ENCODE data around the gene HEY2.
"Not testable (repeated sequence)": the region's sequence is repeated elsewhere in the genome, so short reads cannot be mapped to it uniquely, and the experiment has no call there.

HEY2 gene

DNA sequence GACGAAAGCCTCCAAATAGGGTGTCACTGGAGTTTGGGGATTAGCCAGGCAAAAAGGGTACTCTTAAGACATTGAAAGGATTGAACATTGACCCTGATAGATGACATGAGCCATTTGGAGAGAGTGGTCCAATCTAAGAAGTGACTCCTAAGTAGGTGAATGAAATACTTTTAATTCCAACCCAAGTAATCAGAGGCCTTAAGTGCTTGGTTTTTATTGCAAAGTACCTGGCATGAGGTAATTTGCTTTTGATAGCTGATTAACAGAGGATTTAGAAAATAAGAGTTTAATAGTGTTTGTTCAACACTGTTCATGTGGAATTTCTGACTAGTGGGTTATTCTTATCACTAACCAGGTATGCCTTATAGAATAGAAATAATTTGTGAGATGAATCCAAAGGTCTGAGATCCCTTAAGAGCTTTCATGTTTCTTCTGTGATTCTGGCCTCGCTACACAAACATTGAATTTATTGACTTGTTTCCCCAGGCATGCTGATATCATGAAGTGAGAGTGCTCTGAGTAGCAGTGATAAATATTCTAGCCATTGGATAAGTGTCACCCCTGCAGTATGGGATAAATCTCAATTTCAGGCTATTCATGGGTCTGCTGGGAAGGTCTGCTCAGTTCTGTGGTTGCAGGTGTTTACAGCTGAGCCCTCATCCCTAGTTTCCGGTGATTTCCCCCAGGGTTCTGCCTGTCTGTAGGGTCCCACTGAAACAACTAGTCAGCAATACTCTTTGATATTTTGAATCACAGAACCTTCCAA lies 47.9 kb downstream of the HEY2 start:
- no peak for DNase-seq

DNA sequence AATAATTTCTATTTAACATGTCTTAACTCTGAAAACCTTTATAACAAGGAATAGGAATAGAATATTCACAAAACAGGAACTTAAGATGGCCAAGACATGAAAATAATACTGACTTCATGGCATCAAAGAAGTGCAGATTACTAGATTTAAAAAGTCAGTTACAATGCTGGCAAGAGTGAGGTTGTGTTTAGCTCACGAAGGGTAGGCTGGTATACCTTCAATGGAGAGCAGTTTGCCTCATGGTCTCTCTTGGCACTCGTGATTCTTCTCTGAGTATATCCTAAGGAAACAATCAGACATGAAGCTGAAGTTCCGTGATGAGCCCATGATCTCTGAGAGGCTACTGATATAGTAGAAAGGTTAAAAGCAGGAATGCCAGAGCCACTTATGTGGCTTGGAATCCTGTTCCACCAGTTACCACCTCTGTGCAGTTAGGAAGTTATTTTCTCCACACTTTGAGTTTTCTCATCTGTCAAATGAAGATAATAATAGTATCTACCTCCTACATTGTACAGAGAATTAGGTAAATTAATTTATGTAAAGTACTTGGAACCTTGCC lies 48.5 kb downstream of the HEY2 start:
- DNase-seq = no peak

- DNase-seq = no peak
Observed at GRCh38 chr6:125798734-125799508, 49.5 kb downstream of the HEY2 start.

DNA sequence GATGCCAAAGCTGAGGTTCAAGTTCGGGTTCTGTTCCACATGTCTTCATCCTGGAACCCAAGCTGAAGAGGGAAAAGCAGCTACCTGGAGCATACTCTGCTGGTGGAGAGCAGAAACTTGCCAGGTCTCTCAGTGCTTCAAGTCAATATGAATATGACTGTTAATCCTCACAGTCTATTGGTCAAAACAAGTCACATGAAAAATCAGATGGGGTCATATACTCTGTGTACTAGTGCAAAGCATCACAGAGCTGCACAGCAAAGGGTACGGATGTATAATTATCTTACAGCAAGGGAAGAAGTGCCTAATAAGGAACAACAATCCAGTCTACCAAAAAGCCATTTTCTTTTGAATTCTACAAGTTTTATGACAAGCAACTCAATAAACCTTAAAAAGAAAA lies 53.0 kb downstream of the HEY2 start:
- DNase-seq = no peak

- DNase-seq = no peak
Observed at GRCh38 chr6:125802943-125803377, 53.5 kb downstream of the HEY2 start.

DNA sequence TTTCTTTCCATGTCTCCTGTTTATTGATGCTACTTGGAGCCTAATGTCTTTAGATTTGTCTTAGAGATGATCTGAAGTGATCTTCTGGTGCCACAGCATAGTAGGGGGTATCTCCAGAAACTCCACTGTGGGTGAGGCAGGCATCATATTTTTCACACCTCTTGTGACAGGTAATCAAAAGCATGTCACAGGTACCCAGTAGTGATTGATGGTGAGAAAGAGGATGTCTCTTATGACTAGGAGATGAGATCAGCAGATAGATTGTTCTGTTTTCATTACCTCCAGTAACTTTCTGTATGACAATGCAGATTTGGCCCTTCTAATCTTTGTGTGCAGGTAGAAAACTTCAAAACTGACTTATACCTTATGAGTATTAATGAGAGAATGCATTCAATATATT lies 54.8 kb downstream of the HEY2 start:
- peak; percentile 60 for DNase-seq

- DNase-seq = not testable (repeated sequence)
Observed at GRCh38 chr6:125804866-125805425, 55.5 kb downstream of the HEY2 start.

DNA sequence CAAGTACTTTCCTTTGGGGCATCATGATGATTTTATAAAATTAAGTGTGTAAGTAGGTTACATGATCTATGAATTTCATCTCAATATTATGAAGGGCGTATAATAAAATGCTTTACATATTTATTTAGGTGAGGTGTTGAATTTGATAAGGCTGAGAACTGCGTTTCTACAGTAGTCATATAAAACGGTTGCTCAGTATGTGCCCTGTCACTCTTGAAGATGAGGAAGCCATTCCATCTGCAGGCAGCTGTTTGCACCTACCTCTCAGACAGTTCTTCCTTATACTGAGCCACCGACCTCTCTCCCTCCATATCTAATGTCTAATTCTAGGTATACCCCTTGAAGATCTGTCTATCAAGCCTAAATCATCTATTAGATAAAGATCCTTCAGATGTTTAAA lies 57.4 kb downstream of the HEY2 start:
- no peak for DNase-seq

DNA sequence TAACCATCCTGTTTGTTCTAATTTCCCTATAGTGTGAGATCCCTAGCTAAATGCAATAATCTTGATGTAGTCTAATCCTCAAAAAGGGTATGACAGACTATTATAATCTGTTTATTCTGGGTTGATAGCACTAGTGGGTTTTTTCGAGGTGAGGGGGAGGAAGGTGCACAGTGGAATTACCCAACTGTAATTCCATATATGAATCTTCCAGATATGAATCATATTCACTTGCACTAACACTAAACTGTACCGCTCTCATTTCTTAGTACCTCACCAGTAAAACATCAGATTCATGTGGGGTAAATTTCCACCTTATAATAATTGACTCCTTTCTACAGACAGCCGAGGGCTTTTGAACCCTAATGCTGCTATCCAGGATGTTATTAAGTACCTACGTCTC lies 57.9 kb downstream of the HEY2 start:
- DNase-seq = peak; percentile 41

DNA sequence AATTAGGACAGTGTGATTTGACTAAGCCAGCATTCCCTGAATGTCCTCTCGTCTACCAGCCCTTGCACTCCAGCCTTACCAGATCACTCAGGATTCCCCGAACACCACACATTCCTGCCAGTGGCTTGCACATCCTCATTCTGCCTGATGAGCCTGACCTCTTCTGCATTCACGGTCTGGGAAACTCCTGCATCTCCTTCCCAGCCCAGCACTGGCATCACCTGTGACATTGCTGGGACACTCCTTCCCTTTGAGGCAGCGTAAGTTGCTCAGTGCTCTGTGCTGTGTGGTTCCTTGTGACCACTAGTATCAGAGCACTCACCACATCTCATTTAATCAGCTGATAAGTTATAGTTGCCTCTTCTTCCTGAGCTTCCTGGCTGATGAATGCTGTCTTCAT lies 58.6 kb downstream of the HEY2 start:
- no peak for DNase-seq

- no peak for DNase-seq
Observed at GRCh38 chr6:125808591-125808990, 59.2 kb downstream of the HEY2 start.

- no peak for DNase-seq
Observed at GRCh38 chr6:125809570-125810170, 60.2 kb downstream of the HEY2 start.

- no peak for DNase-seq
Observed at GRCh38 chr6:125810445-125810844, 61.0 kb downstream of the HEY2 start.

Data from stimulated activated CD4-positive, alpha-beta T cell treated with anti-CD3 and anti-CD28 coated beads, Interleukin-4, amount 100 ng/mL, for 24 hours (primary cell).